ENCODE results near the gene CABP1. TPM values are rescaled to one million over a fixed set of nuclear protein-coding genes. Genes with fewer than 3 reads are reported as not detected.

CABP1 gene
- total and polyA plus RNA-seq, 2 of the 13 experiments (the other 11 are each of a cell fraction or from before 2014, with no cell fraction given), result not detected

GRCh38 chr12:120674097-120674636 lies 33.7 kb downstream of the CABP1 start:
- FAIRE-seq (no peak), DNase-seq (ENCODE audit: low spot score) (no peak), ATAC-seq (no peak)
- in situ Hi-C loops (cut with HindIII; ENCODE audit: extremely low pct_ligation_motif_present, low pct_unique_long_range_greater_than_20kb), result no loop called here
- Histone ChIP-seq H4K20me1 (ENCODE audit: insufficient read depth, low read length) (no peaks in the 10 kb centered on the region), H3K4me3 (replicated peaks in 1 of 3; ENCODE audit: insufficient read depth in 1 of 3, low read depth in 2 of 3, low read length in 3 of 3) (no peak overlapping the region), H3K79me2 (ENCODE audit: insufficient read depth, low read length) (no peaks in the 10 kb centered on the region), H3K27ac (ENCODE audit: extremely low read length, insufficient read depth, low read length) (no peak overlapping the region), H3K9ac (ENCODE audit: insufficient read depth, low read depth, low read length) (no peak overlapping the region), H2AFZ (ENCODE audit: low read length) (no peak overlapping the region), H3K27me3 (ENCODE audit: control insufficient read depth in 1 of 2, insufficient read depth in 2 of 2, low read length in 2 of 2) (0 out of 5 replicates have a peak, but pooled peaks cover 0 to 7% of the 10 kb centered on the region in 2 experiments), H3K4me1 (ENCODE audit: insufficient read depth, low read length) (peaks cover 15% of the 10 kb centered on the region), H3K36me3 (replicated peaks in 1 of 2; ENCODE audit: control insufficient read depth in 1 of 2, insufficient read depth in 2 of 2, low read length in 2 of 2) (no peaks in the 10 kb centered on the region), H3K9me3 (ENCODE audit: low read length) (no peaks in the 10 kb centered on the region), H3K4me2 (ENCODE audit: low read depth, low read length) (no peak overlapping the region)
- intact Hi-C loops (cut with micrococcal nuclease; ENCODE audit: unreplicated experiment), result no loop called here
- ChIA-PET POLR2A (no interaction called here), CTCF (ENCODE audit: low intra/inter-chr PET ratio, low total read pairs) (no interaction called here)
- TF ChIP-seq KDM5A (IDR thresholded peaks at IDR 0.05; ENCODE audit: borderline replicate concordance, low read length), result no peak
- TF ChIP-seq ZSCAN22 (CRISPR knock-in tag; IDR thresholded peaks at IDR 0.05), result no peak
- TF ChIP-seq ZNF329 (CRISPR knock-in tag; IDR thresholded peaks at IDR 0.05; ENCODE audit: low read depth), result peak; percentile 61; the same call in 1 of the 2 replicates
- no peak for TF ChIP-seq ZNF703 (CRISPR knock-in tag; IDR thresholded peaks at IDR 0.05; ENCODE audit: borderline replicate concordance)
- TF ChIP-seq PAXIP1 (CRISPR knock-in tag; conservative IDR thresholded peaks at IDR 0.05), result no peak
- TF ChIP-seq ZSCAN31 (CRISPR knock-in tag; IDR thresholded peaks at IDR 0.05; ENCODE audit: low read depth), result no peak
- no TSS peak for BruUV-seq (replicated peaks)
- WGBS (ENCODE audit: low lambda C conversion rate), result 65% methylated on average over 5 of the region's 6 CpGs
